CD14-positive monocyte (primary cell): ENCODE results near the gene ARHGAP15. TPM values are rescaled to one million over a fixed set of nuclear protein-coding genes. Genes with fewer than 3 reads are reported as not detected.

Experiments
- DNase-seq, 3 donors: peaks; one replicate each; pipeline ENCODE4 v3.0.0-alpha.2; 2011 to 2022
- H2AFZ ChIP-seq: 2 replicates; pipeline ENCODE4 v1.6.0; 2012; ENCODE audit warnings: mild to moderate bottlenecking, low read depth, low read length, inconsistent platforms; ENCODE audit not compliant: insufficient read depth, poor library complexity, severe bottlenecking
- H3K27ac ChIP-seq, 2 donors: 1 replicate in 1 of 2; 2 replicates in 1 of 2; pipeline ENCODE4 v1.5.1; 2012 to 2013; ENCODE audit warnings: low read length in 2 of 2, control low read depth in 1 of 2, inconsistent platforms in 1 of 2, low read depth in 1 of 2, mild to moderate bottlenecking in 1 of 2
- H3K27me3 ChIP-seq, 2 donors: one replicate each; pipeline versions ENCODE4 v1.6.0 to v1.6.1; 2011 to 2013; ENCODE audit warnings: low read length in 2 of 2; ENCODE audit not compliant: control insufficient read depth in 2 of 2, insufficient read depth in 2 of 2
- H3K36me3 ChIP-seq, 2 donors: replicated peaks in 1 of 2; 1 replicate in 1 of 2; 2 replicates in 1 of 2; pipeline versions ENCODE4 v1.5.1 to v1.6.1; 2012 to 2013; ENCODE audit warnings: low read length in 2 of 2, control low read depth in 1 of 2, inconsistent platforms in 1 of 2, mild to moderate bottlenecking in 1 of 2; ENCODE audit not compliant: insufficient read depth in 2 of 2, control insufficient read depth in 1 of 2
- H3K4me1 ChIP-seq, 2 donors: 1 replicate in 1 of 2; 2 replicates in 1 of 2; pipeline versions ENCODE4 v1.5.1 to v1.6.1; 2012 to 2013; ENCODE audit warnings: low read length in 2 of 2, control low read depth in 1 of 2, inconsistent platforms in 1 of 2, mild to moderate bottlenecking in 1 of 2, moderate library complexity in 1 of 2; ENCODE audit not compliant: insufficient read depth in 2 of 2, control insufficient read depth in 1 of 2
- H3K4me2 ChIP-seq: replicated peaks from 2 replicates; pipeline ENCODE3; 2012; ENCODE audit warnings: low read length, moderate library complexity, mild to moderate bottlenecking; ENCODE audit not compliant: poor library complexity, severe bottlenecking; ENCODE audit errors: extremely low read depth
- H3K4me3 ChIP-seq, 3 experiments: fragments of 200-600 bp in 1 of 3; sonication (generic) in 1 of 3; replicated peaks in 1 of 3; 1 replicate in 2 of 3; 2 replicates in 1 of 3; pipeline ENCODE4 v1.5.1; 2011 to 2013; ENCODE audit warnings: low read length in 3 of 3, mild to moderate bottlenecking in 3 of 3, control low read depth in 2 of 3, low read depth in 2 of 3, inconsistent platforms in 1 of 3, moderate library complexity in 1 of 3
- H3K79me2 ChIP-seq: 2 replicates; pipeline ENCODE4 v1.6.0; 2012; ENCODE audit warnings: mild to moderate bottlenecking, control low read depth, inconsistent platforms, low read length, moderate library complexity; ENCODE audit not compliant: insufficient read depth
- H3K9ac ChIP-seq: 2 replicates; pipeline ENCODE4 v1.6.0; 2017; ENCODE audit warnings: low read length, mild to moderate bottlenecking; ENCODE audit not compliant: insufficient read depth, poor library complexity, severe bottlenecking
- H3K9me3 ChIP-seq, 2 donors: replicated peaks in 1 of 2; 1 replicate in 1 of 2; 2 replicates in 1 of 2; pipeline versions ENCODE4 v1.5.1 to v1.6.1; 2012 to 2013; ENCODE audit warnings: low read length in 2 of 2, control low read depth in 1 of 2; ENCODE audit not compliant: control insufficient read depth in 1 of 2, insufficient read depth in 1 of 2
- H4K20me1 ChIP-seq: 2 replicates; pipeline ENCODE4 v1.6.0; 2012; ENCODE audit warnings: mild to moderate bottlenecking, low read length, control low read depth, moderate library complexity; ENCODE audit not compliant: insufficient read depth
- H3K27ac Mint-ChIP-seq, 7 donors: one replicate each; pipeline ENCODE4 v1.8.0; 2020; ENCODE audit warnings: mild to moderate bottlenecking in 7 of 7, mixed read lengths in 7 of 7, moderate library complexity in 6 of 7, inconsistent platforms in 2 of 7
- H3K27me3 Mint-ChIP-seq, 3 donors: one replicate each; pipeline ENCODE4 v1.8.0; 2021 to 2022; ENCODE audit warnings: low read depth in 3 of 3, mild to moderate bottlenecking in 3 of 3, mixed read lengths in 3 of 3, moderate library complexity in 3 of 3, inconsistent platforms in 1 of 3
- H3K36me3 Mint-ChIP-seq, 2 donors: one replicate each; pipeline ENCODE4 v1.8.0; 2020; ENCODE audit warnings: mixed read lengths in 2 of 2, inconsistent platforms in 1 of 2, mild to moderate bottlenecking in 1 of 2
- H3K4me1 Mint-ChIP-seq: one replicate; pipeline ENCODE4 v1.8.0; 2020; ENCODE audit warnings: mild to moderate bottlenecking, mixed read lengths
- H3K4me3 Mint-ChIP-seq, 2 donors: one replicate each; pipeline ENCODE4 v1.8.0; 2020; ENCODE audit warnings: mild to moderate bottlenecking in 2 of 2, mixed read lengths in 2 of 2, moderate library complexity in 1 of 2
- H3K9me3 Mint-ChIP-seq, 7 donors: one replicate each; pipeline ENCODE4 v1.8.0; 2020 to 2022; ENCODE audit warnings: mixed read lengths in 7 of 7, mild to moderate bottlenecking in 6 of 7, moderate library complexity in 6 of 7, inconsistent platforms in 2 of 7
- WGBS: methylation state at CpG from one replicate; pipeline ENCODE4 v1.1.5; 2013; ENCODE audit warnings: missing lambda C conversion rate; ENCODE audit not compliant: insufficient coverage; 5-methylcytosine and 5-hydroxymethylcytosine counted together
- intact Hi-C, 2 donors: fragments of 100-400 bp; cut with micrococcal nuclease; formaldehyde crosslinking; loops; one replicate each; pipeline versions ENCODE4 v1.15.0 to v1.15.1; 2023
- polyA plus RNA-seq, 3 donors: library from polyadenylated mRNA; depleted of rRNA in 1 of 3; unstranded in 2 of 3; stranded (reverse) in 1 of 3; fragments of 300-500 nt in 2 of 3; fragments of >200 nt in 1 of 3; fragmentation: Illumina TruSeq in 2 of 3; gene quantifications; 1 replicate in 2 of 3; 2 replicates in 1 of 3; pipeline ENCODE4 v1.2.3, GENCODE V29; 2012 to 2021
- TF ChIP-seq, protein P1 (sequence below): fragments of 200-600 bp; IDR thresholded peaks from one replicate; pipeline ENCODE4 v1.8.0; 2022; ENCODE audit warnings: antibody characterized with exemption, mild to moderate bottlenecking

ARHGAP15 gene
- polyA plus RNA-seq, 3 donors: 35.4 to 50.9 (median 50.7) TPM

DNA sequence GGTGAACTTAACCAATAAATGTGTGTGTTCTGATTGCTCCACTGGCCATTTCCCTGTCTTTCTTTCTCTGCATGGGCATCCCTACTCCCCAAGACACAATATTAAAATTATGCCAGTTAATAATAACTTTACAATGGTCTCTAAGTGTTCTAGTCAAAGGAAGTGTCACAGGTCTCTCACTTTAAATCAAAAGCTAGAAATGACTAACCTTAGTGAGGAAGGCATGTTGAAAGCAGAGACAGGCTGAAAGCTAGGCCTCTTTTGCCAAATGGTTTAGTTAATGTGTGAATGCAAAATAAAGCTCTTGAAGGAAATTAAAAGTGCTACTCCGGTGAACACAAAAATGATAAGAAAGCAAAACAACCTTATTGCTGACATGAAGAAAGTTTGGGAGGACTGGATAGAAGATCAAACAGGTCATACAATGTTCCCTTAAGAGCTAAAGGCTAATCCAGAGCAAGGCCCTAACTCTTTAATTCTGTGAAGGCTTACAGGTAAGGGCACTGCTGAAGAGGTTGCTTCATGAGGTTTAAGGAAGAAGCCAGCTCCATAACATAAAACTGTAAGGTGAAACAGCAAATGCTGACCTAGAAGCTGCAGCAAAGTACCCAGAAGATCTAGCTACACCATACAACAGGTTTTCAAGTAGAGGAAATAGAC lies 44.0 kb upstream of the ARHGAP15 start:
- peak overlapping the region; percentile 2 for H2AFZ ChIP-seq
- H3K9ac ChIP-seq: no peak overlapping the region
- H3K36me3 Mint-ChIP-seq: no peaks in the 10 kb centered on the region

DNA sequence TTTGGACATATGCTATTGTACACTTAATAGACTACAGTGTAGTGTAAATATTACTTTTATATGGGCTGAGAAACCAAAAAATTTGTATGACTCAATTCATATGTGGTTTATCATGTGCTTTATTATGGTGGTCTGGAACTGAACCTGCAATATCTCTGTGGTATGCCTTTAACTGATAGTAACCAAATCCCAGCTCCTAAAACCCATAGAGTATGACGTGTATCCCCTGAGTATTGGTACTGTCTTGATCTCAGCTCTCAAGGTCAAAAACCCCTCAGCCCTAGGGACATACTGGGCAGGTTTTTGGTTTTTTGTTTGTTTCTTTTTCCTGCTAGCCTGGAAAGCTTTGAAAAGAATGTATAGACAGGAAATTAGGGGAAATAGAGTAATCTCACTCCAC lies 42.2 kb upstream of the ARHGAP15 start:
- no CpG with 5 or more reads among the region's 1 CpG for WGBS
- H3K27ac ChIP-seq: no peak overlapping the region
- intact Hi-C loops: no loop called here
- Mint-ChIP-seq H3K27me3 (peaks cover 0 to 2% (median 0%) of the 10 kb centered on the region in 3 donors), H3K36me3 (no peaks in the 10 kb centered on the region), H3K9me3 (peaks cover 0 to 2% (median 0%) of the 10 kb centered on the region in 7 donors), H3K27ac (no peak overlapping the region), H3K4me3 (no peak overlapping the region), H3K4me1 (peaks cover 21% of the 10 kb centered on the region)
- H2AFZ ChIP-seq: no peak overlapping the region
- DNase-seq: no peak
- peaks cover 18 to 19% of the 10 kb centered on the region in 2 donors for H3K4me1 ChIP-seq
- H3K9me3 ChIP-seq: no peaks in the 10 kb centered on the region
- no peaks in the 10 kb centered on the region for H4K20me1 ChIP-seq
- no peak overlapping the region for H3K9ac ChIP-seq
- no peaks in the 10 kb centered on the region for H3K79me2 ChIP-seq
- TF ChIP-seq, protein P1, sequence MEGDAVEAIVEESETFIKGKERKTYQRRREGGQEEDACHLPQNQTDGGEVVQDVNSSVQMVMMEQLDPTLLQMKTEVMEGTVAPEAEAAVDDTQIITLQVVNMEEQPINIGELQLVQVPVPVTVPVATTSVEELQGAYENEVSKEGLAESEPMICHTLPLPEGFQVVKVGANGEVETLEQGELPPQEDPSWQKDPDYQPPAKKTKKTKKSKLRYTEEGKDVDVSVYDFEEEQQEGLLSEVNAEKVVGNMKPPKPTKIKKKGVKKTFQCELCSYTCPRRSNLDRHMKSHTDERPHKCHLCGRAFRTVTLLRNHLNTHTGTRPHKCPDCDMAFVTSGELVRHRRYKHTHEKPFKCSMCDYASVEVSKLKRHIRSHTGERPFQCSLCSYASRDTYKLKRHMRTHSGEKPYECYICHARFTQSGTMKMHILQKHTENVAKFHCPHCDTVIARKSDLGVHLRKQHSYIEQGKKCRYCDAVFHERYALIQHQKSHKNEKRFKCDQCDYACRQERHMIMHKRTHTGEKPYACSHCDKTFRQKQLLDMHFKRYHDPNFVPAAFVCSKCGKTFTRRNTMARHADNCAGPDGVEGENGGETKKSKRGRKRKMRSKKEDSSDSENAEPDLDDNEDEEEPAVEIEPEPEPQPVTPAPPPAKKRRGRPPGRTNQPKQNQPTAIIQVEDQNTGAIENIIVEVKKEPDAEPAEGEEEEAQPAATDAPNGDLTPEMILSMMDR: no peak
- no peaks in the 10 kb centered on the region for H3K36me3 ChIP-seq
- no peaks in the 10 kb centered on the region for H3K27me3 ChIP-seq
- H3K4me2 ChIP-seq: no peak overlapping the region
- no peak overlapping the region for H3K4me3 ChIP-seq

More for the DNA sequence above, 44.0 kb upstream of the ARHGAP15 start:
- Histone ChIP-seq H3K9me3 (no peaks in the 10 kb centered on the region), H4K20me1 (no peaks in the 10 kb centered on the region), H3K27me3 (no peaks in the 10 kb centered on the region), H3K79me2 (no peaks in the 10 kb centered on the region), H3K4me2 (no peak overlapping the region), H3K4me1 (peaks cover 18 to 19% of the 10 kb centered on the region in 2 donors), H3K36me3 (no peaks in the 10 kb centered on the region), H3K4me3 (no peak overlapping the region), H3K27ac (no peak overlapping the region)
- Mint-ChIP-seq H3K9me3 (peaks cover 0 to 2% (median 0%) of the 10 kb centered on the region in 7 donors), H3K27me3 (no peaks in the 10 kb centered on the region), H3K4me3 (no peak overlapping the region), H3K4me1 (peaks cover 21% of the 10 kb centered on the region), H3K27ac (peak overlapping the region in 1 of 7 donors; percentile 81)
- TF ChIP-seq, protein P1: no peak
- intact Hi-C loops: no loop called here
- no peak for DNase-seq
- WGBS: 100% methylated on average over 1 of the region's 1 CpG
